ENCODE measurements around the gene ERCC2. TPM values are rescaled to one million over a fixed set of nuclear protein-coding genes. Genes with fewer than 3 reads are reported as not detected.
A peak's percentile ranks its signal among the peaks of the same experiment; 100 is the strongest.
"Not testable (repeated sequence)": the region's sequence is repeated elsewhere in the genome, so short reads cannot be mapped to it uniquely, and the experiment has no call there.

Gene ERCC2
- total RNA-seq, 4 donors from 2014 or later = 9.4 to 19.5 (median 17.6) TPM

DNA sequence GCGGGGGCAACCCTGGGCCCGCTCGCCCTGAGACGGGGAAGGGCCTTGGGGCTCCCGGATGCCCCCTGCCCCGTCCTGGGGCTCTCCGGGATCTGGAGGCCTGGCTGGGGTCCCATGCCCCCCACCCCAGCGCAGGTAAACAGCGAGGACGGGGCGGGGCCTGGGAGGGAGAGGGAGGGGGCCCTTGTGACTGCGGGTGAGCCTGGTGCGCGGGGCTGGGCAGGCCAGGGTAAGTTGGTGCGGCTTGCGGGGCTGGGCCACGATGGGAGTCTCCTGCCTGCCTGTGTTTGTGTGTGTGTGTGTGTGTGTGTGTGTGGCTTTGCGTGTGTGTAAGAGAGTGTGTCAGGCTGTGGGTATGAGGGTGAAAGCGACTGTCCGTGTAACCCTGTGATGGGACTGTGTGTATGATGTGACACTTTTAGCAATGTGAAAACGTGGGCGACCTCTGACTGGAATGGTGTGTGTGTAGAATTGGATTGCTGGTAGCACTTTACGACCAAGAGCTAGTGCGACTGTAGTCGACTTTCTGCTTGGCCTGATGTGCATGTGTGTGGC lies 29.4 kb downstream of the ERCC2 start:
- peak overlapping the region in 2 of 4 donors; percentile 13 to 14 for H3K4me3 ChIP-seq
- H3K27me3 ChIP-seq = peaks cover 0 to 71% of the 10 kb centered on the region in 2 donors
- H3K9me3 ChIP-seq = no peaks in the 10 kb centered on the region
- H3K4me1 ChIP-seq = peaks cover 0 to 14% (median 0%) of the 10 kb centered on the region in 4 donors
- H3K27ac ChIP-seq = no peak overlapping the region
- WGBS, 2 donors = 13 to 17% methylated on average over 19 to 25 of the region's 25 CpGs
- no peak for TF ChIP-seq EP300 (IDR thresholded peaks at IDR 0.05)
- H3K36me3 ChIP-seq = no peaks in the 10 kb centered on the region
- no peak for DNase-seq (ENCODE audit: low spot score in 2 of 2)

DNA sequence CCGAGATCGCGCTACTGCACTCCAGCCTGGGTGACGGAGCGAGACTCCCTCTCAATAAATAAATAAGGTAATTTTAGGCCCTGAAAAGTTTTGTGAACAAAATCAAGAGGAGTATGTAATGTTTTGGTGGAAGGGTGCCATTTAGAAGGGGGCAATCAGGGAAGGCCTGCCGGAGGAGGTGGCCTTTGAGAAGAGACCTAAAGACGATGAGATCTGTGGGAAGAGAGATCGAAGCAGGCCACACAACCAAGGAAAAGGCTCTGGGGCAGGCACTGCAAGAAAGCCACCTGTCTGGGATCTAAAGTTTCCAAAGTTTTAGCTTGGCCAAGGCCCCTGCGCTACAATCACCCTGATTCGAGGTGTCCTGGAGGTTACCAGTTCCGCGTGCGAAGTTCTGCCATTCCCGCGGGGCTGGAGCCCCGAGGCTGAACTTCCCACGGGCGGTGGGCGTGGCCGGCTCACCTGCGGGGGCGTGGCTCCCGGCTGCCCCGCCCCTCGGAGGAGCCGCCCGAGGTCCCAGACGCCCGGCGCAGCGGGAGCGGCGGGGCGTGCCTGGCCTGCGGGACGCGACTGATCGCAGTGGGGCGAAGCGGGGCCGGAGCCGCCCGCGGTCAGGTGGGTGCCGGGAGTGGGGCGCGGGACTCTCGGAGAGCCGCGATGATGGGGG lies 30.0 kb downstream of the ERCC2 start, which contains the start of gene KLC3:
Gene KLC3 (plus strand): TSS at position 519 of the 667 bp plus-strand sequence. CDS start 4,792 bp downstream, outside the sequence.
- peaks cover 0 to 14% (median 0%) of the 10 kb centered on the region in 4 donors for H3K4me1 ChIP-seq
- DNase-seq (ENCODE audit: low spot score in 2 of 2) = no peak
- 25 to 42% methylated on average over 13 to 21 of the region's 50 CpGs for WGBS, 2 donors
- H3K36me3 ChIP-seq = no peaks in the 10 kb centered on the region
- H3K27ac ChIP-seq = no peak within 1 kb of the TSS
- TF ChIP-seq EP300 (IDR thresholded peaks at IDR 0.05) (no peak), POLR2A (IDR thresholded peaks at IDR 0.05) (no peak)
- TF ChIP-seq, protein P1, sequence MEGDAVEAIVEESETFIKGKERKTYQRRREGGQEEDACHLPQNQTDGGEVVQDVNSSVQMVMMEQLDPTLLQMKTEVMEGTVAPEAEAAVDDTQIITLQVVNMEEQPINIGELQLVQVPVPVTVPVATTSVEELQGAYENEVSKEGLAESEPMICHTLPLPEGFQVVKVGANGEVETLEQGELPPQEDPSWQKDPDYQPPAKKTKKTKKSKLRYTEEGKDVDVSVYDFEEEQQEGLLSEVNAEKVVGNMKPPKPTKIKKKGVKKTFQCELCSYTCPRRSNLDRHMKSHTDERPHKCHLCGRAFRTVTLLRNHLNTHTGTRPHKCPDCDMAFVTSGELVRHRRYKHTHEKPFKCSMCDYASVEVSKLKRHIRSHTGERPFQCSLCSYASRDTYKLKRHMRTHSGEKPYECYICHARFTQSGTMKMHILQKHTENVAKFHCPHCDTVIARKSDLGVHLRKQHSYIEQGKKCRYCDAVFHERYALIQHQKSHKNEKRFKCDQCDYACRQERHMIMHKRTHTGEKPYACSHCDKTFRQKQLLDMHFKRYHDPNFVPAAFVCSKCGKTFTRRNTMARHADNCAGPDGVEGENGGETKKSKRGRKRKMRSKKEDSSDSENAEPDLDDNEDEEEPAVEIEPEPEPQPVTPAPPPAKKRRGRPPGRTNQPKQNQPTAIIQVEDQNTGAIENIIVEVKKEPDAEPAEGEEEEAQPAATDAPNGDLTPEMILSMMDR (IDR thresholded peaks at IDR 0.05) = no peak
- H3K9me3 ChIP-seq = no peaks in the 10 kb centered on the region
- peak within 1 kb of the TSS in 2 of 4 donors; percentile 13 to 14 for H3K4me3 ChIP-seq
- H3K27me3 ChIP-seq = peaks cover 0 to 67% of the 10 kb centered on the region in 2 donors

DNA sequence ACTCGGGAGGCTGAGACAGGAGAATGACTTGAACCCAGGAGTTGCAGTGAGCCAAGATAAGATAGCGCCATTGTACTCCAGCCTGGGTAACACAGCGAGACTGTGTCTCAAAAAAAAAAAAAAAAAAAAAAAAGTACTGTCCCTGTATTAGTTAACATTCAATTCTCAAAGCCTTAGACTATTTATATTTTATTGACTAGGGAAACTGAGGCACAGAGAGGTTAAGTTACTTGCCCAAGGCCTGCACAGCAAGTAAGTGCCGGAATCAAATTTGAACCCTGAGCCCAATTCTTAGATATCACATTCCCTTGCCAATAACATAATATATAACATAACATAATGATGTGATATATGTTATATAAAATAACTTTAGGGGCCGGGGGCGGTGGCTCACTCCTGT lies 30.7 kb downstream of the ERCC2 start:
- Histone ChIP-seq H3K4me3 (no peak overlapping the region), H3K27me3 (peaks cover 0 to 60% of the 10 kb centered on the region in 2 donors), H3K36me3 (no peaks in the 10 kb centered on the region), H3K27ac (no peak overlapping the region), H3K9me3 (no peaks in the 10 kb centered on the region), H3K4me1 (peaks cover 0 to 14% (median 0%) of the 10 kb centered on the region in 4 donors)
- no peak for DNase-seq (ENCODE audit: low spot score in 2 of 2)
- TF ChIP-seq, protein P1 (IDR thresholded peaks at IDR 0.05) = no peak
- TF ChIP-seq POLR2A (IDR thresholded peaks at IDR 0.05) = no peak
- TF ChIP-seq EP300 (IDR thresholded peaks at IDR 0.05) = no peak
- 82 to 91% methylated on average over 6 of the region's 6 CpGs for WGBS, 2 donors

DNA sequence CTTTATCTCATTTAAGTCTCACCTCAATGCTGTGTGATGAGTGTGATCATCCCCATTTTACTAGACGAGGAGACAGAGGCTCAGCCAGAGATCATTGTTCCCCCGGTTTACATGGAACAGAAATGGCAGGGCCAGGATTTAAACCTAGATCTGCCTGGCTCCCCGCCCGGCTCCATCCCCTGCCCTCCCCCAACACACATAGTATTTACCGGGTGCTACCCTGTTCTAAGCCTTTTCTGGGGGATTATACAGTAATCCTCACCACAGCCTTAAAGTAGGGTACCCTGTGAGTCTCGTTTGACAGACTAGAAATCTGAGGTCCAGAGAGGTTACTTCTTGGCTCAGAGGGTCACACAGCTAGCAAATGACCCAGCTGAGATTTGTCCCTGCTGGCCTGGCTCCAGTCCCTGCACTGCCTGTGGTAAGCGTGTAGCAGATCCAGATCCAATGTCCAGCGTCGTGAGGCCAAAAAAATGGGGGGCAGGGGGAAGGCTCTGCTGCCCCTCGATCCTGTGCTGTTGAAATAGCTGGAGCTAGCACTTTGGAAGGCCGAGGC lies 33.6 kb downstream of the ERCC2 start:
- TF ChIP-seq POLR2A (IDR thresholded peaks at IDR 0.05) (no peak), EP300 (IDR thresholded peaks at IDR 0.05) (no peak)
- TF ChIP-seq, protein P1 (IDR thresholded peaks at IDR 0.05) = no peak
- Histone ChIP-seq H3K27ac (no peak overlapping the region), H3K36me3 (no peaks in the 10 kb centered on the region), H3K4me3 (no peak overlapping the region), H3K4me1 (peaks cover 0 to 14% (median 0%) of the 10 kb centered on the region in 4 donors), H3K9me3 (no peaks in the 10 kb centered on the region), H3K27me3 (peaks cover 0 to 38% of the 10 kb centered on the region in 2 donors)
- DNase-seq (ENCODE audit: low spot score in 2 of 2) = no peak
- WGBS, 2 donors = 55 to 60% methylated on average over 11 of the region's 11 CpGs

DNA sequence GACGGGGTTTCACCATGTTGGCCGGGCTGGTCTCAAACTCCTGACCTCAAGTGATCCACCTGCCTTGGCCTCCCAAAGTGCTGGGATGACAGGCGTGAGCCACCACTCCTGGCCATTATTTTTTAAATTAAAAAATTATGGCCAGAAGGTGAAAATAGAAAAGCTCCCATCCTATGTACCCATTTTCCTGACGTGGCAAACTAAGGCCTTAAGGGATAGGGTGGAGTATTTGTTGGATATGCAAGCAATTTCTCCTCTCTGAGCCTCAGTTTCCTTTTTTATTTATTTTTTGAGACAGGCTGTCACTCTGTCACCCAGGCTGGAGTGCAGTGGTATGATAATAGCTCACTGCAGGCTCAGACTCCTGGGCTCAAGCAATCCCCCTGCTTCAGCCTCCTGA lies 35.5 kb downstream of the ERCC2 start:
- H3K9me3 ChIP-seq; H3K4me1 ChIP-seq; H3K4me3 ChIP-seq; DNase-seq (ENCODE audit: low spot score in 2 of 2); H3K36me3 ChIP-seq; H3K27ac ChIP-seq: not testable (repeated sequence)
- 94 to 97% methylated on average over 4 of the region's 4 CpGs for WGBS, 2 donors
- H3K27me3 ChIP-seq = peaks cover 0 to 19% of the 10 kb centered on the region in 2 donors

All from tibial nerve (tissue), 4 donors.